Measurements from ENCODE around the gene SULT2A1.
A peak's percentile ranks its signal among the peaks of the same experiment; 100 is the strongest.
"Not testable (repeated sequence)": the region's sequence is repeated elsewhere in the genome, so short reads cannot be mapped to it uniquely, and the experiment has no call there.

The SULT2A1 gene

DNA sequence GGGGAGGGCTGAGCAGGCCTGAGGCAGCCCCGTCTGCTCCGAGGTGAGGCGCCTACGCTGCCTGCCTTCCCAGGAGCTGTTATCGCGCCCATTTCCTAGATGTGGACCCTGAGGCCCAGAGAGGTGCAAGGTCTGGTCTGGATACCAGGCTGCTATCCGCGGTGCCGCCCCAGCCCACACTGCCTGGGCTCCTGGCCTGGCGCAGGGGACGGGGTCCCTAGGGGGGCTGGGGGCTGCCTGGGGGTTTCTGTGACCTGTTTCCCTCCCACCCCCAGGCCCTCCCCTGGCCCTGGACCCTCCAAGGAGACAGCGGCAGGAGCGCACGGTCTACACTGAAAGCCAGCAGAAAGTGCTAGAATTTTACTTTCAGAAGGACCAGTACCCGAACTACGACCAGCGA is 26.3 kb downstream of the SULT2A1 start:
- not testable (repeated sequence) for DNase-seq

DNA sequence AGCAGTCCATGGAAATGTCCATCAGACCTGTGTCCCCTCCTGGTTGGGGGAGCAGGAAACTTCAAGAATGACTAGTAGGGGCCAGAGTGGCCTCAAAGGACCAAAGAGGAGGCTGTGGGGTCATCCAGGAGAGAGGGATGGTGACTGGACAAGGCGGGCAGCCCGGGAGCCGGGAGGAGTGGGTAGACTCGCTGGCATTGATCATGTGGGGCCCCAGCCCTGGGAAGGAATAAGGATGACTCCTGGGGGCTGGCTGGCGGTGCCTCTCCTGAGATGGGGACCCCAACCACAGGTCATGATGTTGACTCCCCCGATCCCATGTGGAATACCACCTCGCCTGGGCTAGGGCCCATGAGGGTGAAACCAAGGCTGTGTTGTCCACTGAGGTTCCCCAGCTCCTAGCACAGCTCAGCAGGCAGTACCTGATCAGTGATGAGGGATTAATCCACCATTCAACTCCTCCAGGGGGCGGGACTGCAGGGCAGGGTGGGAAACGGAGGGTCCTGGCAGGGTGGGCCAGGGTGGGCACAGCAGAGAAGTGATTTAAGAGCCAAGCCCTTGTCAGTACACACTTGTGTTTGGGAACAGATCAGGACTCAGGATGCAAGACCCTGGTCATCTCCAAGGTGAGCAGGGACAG is 27.3 kb downstream of the SULT2A1 start, which contains the start of gene TPRX2:
Gene TPRX2 (plus strand): TSS at position 590 of the 640 bp plus-strand sequence. CDS start 12 bp downstream, at position 602.
- not testable (repeated sequence) for DNase-seq

DNA sequence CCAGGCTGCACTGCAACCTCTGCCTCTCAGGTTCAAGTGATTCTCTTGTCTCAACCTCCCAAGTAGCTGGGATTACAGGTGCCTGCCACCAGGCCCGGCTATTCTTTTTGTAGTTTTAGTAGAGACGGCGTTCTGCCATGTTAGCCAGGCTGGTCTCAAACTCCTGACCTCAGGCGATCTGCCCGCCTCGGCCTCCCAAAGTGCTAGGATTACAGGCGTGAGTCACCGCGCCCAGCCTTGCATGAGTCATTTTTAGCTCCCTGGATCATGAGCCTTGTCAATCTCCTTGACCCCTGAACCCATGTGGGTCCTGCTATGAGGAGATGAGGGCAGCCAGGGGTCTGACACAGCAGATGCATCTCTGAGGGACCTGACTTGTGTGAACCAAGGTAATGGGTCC is 27.9 kb downstream of the SULT2A1 start:
- not testable (repeated sequence) for DNase-seq

DNA sequence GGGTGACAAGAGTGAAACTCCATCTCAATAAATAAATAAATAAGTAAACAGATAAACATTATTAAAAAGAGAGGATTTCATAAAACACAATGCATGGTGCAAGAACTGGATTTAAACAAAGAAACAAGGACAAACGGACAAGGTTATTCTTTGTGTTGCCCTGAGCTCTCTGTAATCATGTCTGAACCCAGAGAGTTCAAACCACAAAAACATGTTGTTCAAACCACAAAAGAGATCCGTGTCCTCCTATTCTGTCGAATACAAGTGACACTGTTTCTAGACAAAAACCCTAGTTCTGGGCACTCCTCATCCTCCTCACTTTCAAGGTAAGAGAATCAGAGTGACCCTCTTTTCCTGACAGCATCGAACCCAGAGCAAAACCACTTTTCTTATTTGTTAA is 31.7 kb downstream of the SULT2A1 start:
- DNase-seq: no peak

DNA sequence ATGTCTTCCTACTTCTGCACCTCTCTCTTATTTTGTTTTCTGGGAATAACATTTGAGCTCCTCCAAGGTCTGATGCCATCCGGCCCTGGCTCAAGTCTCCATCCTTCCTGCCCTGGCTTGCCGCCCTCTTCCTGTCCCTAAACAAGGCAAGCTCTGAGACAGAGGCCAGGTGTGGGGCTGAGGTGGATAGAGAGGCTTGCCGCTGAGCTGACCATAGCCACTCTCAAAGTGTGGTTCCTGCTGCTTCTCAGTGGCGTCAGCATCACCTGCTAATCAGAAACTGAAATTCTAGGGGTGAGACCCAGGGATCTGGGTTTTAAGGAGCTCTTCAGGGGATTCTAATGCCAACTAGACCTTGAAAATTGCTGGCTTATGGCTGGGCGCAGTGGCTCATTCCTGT is 33.1 kb downstream of the SULT2A1 start:
- no peak for DNase-seq

DNA sequence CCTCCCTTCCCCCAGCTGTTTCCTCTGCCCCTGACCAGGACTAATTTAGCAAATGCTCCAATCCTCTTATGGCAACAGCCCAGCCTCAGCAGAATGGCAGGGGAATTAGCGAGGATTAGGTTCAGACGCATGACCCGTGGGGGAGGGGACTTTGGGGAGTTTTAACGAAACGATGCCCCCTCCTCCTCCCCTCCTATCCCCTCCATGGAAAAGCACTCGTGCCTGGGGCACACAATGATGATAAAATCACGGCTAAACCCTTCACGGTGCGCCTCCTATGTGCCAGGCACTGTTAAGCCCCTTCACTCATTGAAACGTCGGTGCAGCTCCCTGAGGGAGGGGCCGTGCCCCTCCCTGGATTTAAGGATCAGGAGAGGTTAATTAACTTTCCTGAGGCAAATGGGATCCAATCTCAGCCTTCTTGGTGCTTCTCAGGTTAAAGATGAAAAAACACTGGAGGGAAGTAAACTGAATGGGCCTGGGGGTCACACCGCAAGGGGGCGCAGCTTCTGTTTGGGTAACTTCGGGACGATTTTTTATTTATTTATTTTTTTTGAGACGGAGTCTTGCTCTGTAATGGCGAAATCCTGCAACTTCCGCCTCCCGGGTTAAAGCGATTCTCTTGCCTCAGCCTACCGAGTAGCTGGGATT is 37.2 kb downstream of the SULT2A1 start:
- peak in 4 of 6 experiments; percentile 2 to 21 (median 7) for DNase-seq

DNA sequence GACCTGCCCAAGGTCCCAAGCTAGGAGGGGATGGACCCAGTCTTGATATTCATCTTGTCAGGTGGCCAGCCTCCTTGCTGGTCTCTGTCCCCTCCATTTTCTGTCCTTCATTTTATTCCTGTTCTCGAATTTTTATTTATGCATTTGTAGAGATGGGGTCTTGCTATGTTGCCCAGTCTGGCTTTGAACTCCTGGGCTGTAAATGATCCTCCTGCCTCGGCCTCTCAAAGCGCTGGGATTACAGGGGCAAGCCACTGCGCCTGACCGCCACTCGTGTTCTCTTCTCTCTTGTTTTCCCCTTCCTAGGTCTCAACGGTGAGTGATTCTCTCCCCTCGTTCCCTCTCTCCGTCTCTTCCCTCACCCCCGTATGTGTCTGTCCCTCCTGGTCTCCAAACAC is 37.7 kb downstream of the SULT2A1 start:
- DNase-seq: no peak

DNA sequence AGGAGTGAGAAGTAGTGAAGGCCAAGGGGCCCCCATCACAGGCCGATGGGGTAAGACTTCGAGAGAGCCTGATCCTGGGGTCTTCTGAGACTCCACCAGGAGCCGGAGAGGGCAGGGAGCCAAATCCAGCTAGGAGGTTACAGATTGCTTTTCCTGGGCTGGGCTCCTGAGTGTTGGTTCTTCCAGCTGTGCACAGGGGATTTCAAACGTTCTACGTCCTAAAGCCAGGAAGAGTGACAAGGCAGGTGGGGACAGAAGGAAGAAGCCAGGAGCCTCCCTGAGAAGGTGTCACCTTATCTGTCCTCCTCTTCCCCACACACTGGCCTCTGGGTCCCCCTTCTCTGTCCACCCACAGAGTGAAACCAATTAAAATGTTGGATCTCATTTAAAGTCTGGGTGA is 43.2 kb downstream of the SULT2A1 start:
- DNase-seq: no peak

DNA sequence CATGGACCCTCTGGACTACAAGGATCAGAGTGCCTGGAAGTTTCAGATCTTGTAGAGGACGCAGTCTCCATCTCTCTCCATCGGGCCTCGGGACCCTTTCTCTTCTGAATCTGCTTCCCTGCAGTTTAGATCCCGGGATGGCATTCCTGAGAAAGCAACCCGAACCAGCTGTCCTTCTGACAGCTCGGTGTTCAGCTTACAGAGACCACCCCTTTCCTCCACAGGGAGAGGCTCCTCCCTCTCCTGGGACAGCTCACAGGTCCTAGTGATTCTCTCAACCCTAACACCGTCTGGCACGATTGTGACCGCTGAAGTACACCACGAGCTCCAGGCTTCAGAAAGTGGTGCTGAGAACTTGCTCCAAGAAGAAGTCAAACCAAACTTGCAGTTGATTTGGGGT is 46.2 kb downstream of the SULT2A1 start:
- DNase-seq: no peak

DNA sequence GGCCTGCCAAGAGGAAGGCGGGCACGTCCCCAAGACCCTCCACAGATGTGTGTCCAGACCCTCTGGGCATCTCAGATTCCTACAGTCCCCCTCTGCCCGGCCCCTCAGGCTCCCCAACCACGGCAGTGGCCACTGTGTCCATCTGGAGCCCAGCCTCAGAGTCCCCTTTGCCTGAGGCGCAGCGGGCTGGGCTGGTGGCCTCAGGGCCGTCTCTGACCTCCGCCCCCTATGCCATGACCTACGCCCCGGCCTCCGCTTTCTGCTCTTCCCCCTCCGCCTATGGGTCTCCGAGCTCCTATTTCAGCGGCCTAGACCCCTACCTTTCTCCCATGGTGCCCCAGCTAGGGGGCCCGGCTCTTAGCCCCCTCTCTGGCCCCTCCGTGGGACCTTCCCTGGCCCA is 46.7 kb downstream of the SULT2A1 start:
- no peak for DNase-seq

DNA sequence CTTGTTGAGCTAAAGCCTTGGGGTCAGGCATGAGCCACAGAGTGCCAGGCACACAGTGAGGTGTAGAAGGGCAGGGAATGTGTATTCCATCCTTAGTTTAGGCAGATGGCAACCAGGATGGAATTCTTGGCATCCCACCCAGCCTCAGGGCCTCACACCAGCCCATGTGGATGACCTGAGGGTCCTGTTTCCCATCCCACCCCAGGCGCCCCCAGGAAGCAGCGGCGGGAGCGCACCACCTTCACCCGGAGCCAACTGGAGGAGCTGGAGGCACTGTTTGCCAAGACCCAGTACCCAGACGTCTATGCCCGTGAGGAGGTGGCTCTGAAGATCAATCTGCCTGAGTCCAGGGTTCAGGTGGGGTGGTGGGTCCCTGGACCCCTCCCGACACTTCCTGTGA is 50.1 kb downstream of the SULT2A1 start:
- DNase-seq: no peak

DNA sequence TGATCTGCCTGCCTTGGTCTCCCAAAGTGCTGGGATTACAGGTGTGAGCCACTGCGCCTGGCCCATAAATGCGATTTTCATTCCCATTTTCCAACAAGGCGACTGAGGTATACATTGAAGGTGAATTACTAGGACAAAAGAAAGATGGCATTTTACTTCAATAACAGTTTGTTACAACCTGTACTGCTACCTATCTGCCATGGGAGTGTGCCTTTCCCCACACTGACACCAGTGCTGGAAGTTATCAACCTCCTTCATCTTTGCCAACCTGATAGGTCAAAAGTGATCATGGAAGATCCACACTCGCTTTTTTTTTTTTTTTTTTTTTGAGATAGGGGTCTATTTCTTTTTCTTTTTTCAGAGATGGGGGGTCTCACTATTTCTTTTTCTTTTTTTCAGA is 53.4 kb downstream of the SULT2A1 start:
- DNase-seq: no peak

DNA sequence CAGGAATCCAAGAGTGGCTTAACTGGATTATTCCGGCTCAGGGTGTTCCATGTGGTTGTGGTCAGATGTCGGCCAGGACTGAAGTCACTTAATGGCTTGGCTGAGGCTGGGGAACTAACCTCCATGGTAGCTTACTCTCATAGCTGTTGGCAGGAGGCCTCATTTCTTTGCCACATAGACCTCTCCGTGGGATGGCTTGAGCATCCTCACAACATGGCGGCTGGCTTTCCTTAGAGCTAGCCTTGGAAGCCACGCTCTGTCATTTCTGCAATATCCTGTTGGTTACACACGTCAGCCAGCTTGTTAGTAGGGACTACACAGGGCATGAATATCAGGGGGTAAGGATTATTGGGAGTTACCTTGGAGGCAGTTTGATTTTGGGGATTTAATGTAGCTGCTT is 59.3 kb downstream of the SULT2A1 start:
- no peak for DNase-seq

DNA sequence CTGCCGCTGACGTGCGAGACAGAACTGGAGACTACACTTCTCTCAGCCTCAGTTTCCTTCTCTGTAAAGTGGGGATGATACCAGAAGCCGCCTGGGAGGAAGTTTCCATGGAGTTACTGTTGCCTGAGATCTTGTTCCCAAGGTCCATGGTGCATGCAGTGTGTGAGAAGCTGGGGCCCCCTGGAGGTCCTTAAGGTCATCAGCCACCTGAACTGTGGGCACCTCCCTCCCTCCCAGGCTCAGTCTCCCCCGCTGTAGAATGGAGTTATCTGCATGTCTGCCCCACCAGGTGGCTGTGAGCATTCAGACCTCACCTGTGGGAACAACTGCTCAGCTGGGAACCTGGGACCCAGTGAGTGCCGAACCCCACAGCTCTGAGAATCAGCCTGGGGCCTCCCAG is 61.7 kb downstream of the SULT2A1 start:
- no peak for DNase-seq

DNA sequence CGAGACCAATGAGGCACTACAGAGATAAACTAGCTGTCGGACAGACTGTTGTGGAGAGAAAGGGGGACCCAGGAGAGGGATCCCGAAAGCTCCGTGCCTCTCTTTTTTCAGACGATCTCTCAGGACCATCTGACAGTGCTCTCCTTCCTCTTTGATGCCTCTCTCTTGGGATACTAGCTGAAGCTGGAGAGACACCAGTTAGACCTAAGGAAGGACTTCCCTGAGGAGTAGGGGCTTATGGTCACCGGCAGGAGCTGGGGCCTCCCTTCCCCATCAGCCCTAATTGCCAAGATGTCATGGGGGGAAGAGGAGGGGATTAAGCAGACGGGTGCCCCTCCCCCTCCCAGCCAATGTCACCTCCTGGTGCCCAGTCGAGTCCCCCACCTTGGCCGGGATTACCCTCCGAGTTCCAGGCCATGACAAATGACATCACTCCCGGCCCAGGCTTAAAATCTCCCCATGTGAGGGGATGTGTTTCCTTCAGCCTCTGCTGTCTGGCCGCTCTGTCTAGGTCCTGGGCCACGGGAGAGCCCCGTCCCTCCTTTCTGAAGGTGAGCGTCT is 64.6 kb downstream of the SULT2A1 start, which contains the start of gene CRX:
Gene CRX (plus strand): TSS at position 478 of the 561 bp plus-strand sequence. CDS start 12,507 bp downstream, outside the sequence.
- no peak for DNase-seq

All from stimulated activated naive CD4-positive, alpha-beta T cell (primary cell).